ENCODE data around the gene GLP2R. TPM values are rescaled to one million over a fixed set of nuclear protein-coding genes. Genes with fewer than 3 reads are reported as not detected.

The GLP2R gene
- total and polyA plus RNA-seq, 2 of the 8 experiments (the other 6 are each of a cell fraction or from before 2014, with no cell fraction given) = not detected

DNA sequence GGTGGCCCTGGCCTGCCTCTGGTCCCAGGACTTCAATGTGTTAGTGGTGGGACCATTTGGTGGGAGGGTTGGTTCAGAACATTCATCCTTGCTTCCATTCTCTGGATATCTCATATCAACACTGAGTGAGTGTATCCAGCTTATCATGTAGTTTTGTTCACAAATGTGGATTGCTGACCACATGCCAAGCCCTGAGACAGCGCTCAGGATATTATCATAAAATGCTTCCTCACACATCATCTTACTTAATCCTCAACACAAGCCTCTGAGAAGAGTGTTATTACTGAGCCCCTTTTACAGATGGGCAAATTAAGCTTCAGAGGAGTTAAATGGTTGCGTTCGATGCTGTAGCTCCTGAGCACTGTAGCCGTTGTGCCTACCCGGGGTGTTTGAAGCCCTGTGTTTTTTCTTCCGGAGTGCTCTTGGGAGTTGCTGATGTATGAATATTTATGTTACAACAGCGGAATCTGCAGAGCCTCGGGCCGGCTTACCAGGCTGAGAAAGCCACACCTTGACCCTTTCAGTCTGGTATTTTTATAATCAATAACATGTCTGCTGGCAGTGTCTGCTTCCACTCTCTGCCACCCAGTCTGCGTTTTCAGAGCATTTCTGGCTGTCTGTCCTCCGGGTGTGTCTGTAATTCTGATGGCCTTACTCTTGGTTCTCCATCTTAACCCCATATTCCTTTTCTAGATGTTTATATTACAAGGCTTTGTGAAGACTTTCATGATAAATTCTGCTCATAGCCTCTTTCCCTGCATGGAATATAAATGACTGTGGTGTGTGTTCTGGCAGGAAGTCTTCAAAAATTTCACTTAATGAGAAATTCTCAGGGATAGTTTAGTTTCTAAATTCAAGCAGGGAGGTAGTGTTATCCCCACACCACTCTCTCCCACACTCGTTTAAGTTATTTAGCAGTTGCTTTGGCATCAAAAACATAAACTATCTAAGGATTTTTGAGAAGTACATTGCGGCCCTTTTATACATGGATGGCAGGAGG is 2.9 kb downstream of the GLP2R start:
- H3K36me3 ChIP-seq (ENCODE audit: control insufficient read depth in 2 of 4, insufficient read depth in 4 of 4, low read length in 3 of 4) = no peaks in the 10 kb centered on the region
- FAIRE-seq (no peak), DNase-seq (ENCODE audit: low read depth in 1 of 2, low spot score in 2 of 2) (no peak)
- 89% methylated on average over 13 of the region's 13 CpGs; no CpG with 5 or more reads in 1 of the 2 experiments for WGBS, 2 experiments (ENCODE audit: extremely low coverage in 1 of 2, insufficient coverage in 1 of 2, insufficient read length in 1 of 2, insufficient replicate concordance in 2 of 2, low coverage in 1 of 2, low lambda C conversion rate in 2 of 2, missing lambda C conversion rate in 1 of 2)
- H3K9ac ChIP-seq (replicated peaks in 1 of 4; ENCODE audit: extremely low read depth in 1 of 4, low read depth in 3 of 4, low read length in 3 of 4) = no peak overlapping the region
- no peak overlapping the region for H3K23ac ChIP-seq (ENCODE audit: insufficient read length)
- H3K56ac ChIP-seq (replicated peaks; ENCODE audit: insufficient read length, low read depth, low read length) = no peak overlapping the region
- ChIA-PET POLR2A (ENCODE audit: partially characterized antibody) (no interaction called here), CTCF (ENCODE audit: partially characterized antibody) (interaction anchor here (2.1 kb wide), 1 partner anchor 10 kb away, joined by 14 read pairs; no protein-coding TSS in a partner anchor)
- H3K4ac ChIP-seq (replicated peaks; ENCODE audit: insufficient read length, low read depth, low read length) = no peak overlapping the region
- H2AFZ ChIP-seq (ENCODE audit: low read length) = no peak overlapping the region
- H3K27me3 ChIP-seq (replicated peaks in 1 of 4; ENCODE audit: control insufficient read depth in 3 of 4, extremely low read depth in 1 of 4, insufficient read depth in 3 of 4, low read length in 3 of 4) = no peaks in the 10 kb centered on the region
- no peaks in the 10 kb centered on the region for H4K20me1 ChIP-seq (replicated peaks in 1 of 2; ENCODE audit: control insufficient read depth in 1 of 2, insufficient read depth in 2 of 2, low read length in 2 of 2)
- H2BK15ac ChIP-seq (ENCODE audit: low read length) = no peak overlapping the region
- no peaks in the 10 kb centered on the region for H3K9me3 ChIP-seq (ENCODE audit: insufficient read depth in 2 of 2, low read depth in 1 of 2, low read length in 1 of 2)
- H3K14ac ChIP-seq (ENCODE audit: insufficient read length) = no peak overlapping the region
- peaks cover 0 to 2% (median 0%) of the 10 kb centered on the region in 4 experiments; a peak in 1 of 7 replicates for H3K4me1 ChIP-seq (replicated peaks in 1 of 4; ENCODE audit: control insufficient read depth in 3 of 4, insufficient read depth in 4 of 4, low read length in 3 of 4)
- no peaks in the 10 kb centered on the region for H3K23me2 ChIP-seq (ENCODE audit: low read depth, low read length)
- H3K18ac ChIP-seq (ENCODE audit: extremely low read depth, low read length) = no peak overlapping the region
- H3K4me2 ChIP-seq (ENCODE audit: insufficient read depth in 1 of 2, low read depth in 2 of 2, low read length in 2 of 2) = no peak overlapping the region
- H4K91ac ChIP-seq (replicated peaks; ENCODE audit: insufficient read length, low read length) = no peak overlapping the region
- TF ChIP-seq NANOG (IDR thresholded peaks at IDR 0.05; ENCODE audit: insufficient read depth, low read depth, low read length, poor library complexity, severe bottlenecking) = no peak
- no peak for TF ChIP-seq YY1 (IDR thresholded peaks at IDR 0.05; ENCODE audit: low read depth, low read length)
- TF ChIP-seq CBX8 (IDR thresholded peaks at IDR 0.05; ENCODE audit: borderline replicate concordance, low read depth, low read length) = no peak
- no peak for TF ChIP-seq CHD2 (IDR thresholded peaks at IDR 0.05; ENCODE audit: low read length)
- TF ChIP-seq POLR2AphosphoS5 (IDR thresholded peaks at IDR 0.05; ENCODE audit: low read depth, low read length) = no peak
- TF ChIP-seq POLR2A (IDR thresholded peaks at IDR 0.05; ENCODE audit: control extremely low read depth in 1 of 2, low read depth in 2 of 2, low read length in 2 of 2) = no peak
- no peak for TF ChIP-seq EGR1 (IDR thresholded peaks at IDR 0.05; ENCODE audit: borderline replicate concordance, low read depth, low read length)
- TF ChIP-seq KDM5A (IDR thresholded peaks at IDR 0.05; ENCODE audit: low read length) = no peak
- no peak for TF ChIP-seq TCF12 (IDR thresholded peaks at IDR 0.05; ENCODE audit: low read depth, low read length)
- TF ChIP-seq, protein P1, sequence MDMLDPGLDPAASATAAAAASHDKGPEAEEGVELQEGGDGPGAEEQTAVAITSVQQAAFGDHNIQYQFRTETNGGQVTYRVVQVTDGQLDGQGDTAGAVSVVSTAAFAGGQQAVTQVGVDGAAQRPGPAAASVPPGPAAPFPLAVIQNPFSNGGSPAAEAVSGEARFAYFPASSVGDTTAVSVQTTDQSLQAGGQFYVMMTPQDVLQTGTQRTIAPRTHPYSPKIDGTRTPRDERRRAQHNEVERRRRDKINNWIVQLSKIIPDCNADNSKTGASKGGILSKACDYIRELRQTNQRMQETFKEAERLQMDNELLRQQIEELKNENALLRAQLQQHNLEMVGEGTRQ (IDR thresholded peaks at IDR 0.05; ENCODE audit: low read length) = no peak
- no peak for TF ChIP-seq SUZ12 (IDR thresholded peaks at IDR 0.05; ENCODE audit: low read length)
- no peak for TF ChIP-seq POU5F1 (IDR thresholded peaks at IDR 0.05; ENCODE audit: low read depth, low read length)
- no peak overlapping the region for H3K27ac ChIP-seq (ENCODE audit: low read depth, low read length)
- no peaks in the 10 kb centered on the region for H3K79me2 ChIP-seq (ENCODE audit: control insufficient read depth in 1 of 2, insufficient read depth in 2 of 2, low read length in 2 of 2)
- no peak overlapping the region for H2BK5ac ChIP-seq (ENCODE audit: low read depth, low read length)
- no peak overlapping the region for H2BK120ac ChIP-seq (replicated peaks; ENCODE audit: low read depth, low read length)
- no peak overlapping the region for H4K8ac ChIP-seq (ENCODE audit: extremely low read depth, insufficient read depth, low read length)
- no peak overlapping the region for H2BK12ac ChIP-seq (ENCODE audit: low read depth, low read length)
- no peak overlapping the region for H2BK20ac ChIP-seq (ENCODE audit: low read length)
- no peak overlapping the region for H2AK5ac ChIP-seq (ENCODE audit: low read depth, low read length)
- no peak overlapping the region for H3K4me3 ChIP-seq (ENCODE audit: extremely low read depth in 1 of 4, insufficient read depth in 2 of 4, low read depth in 3 of 4, low read length in 4 of 4)
- no peaks in the 10 kb centered on the region for H3K79me1 ChIP-seq (ENCODE audit: low read depth, low read length)
- H4K5ac ChIP-seq (ENCODE audit: insufficient read length, low read depth, low read length) = no peak overlapping the region

Measured in H1 (cell line).